Measurements from ENCODE around the gene MAST2. TPM values are rescaled to one million over a fixed set of nuclear protein-coding genes. Genes with fewer than 3 reads are reported as not detected.
"Not testable (repeated sequence)": the region's sequence is repeated elsewhere in the genome, so short reads cannot be mapped to it uniquely, and the experiment has no call there.

The MAST2 gene
- total RNA-seq, 1 donor from 2014 or later = 11.3 TPM

DNA sequence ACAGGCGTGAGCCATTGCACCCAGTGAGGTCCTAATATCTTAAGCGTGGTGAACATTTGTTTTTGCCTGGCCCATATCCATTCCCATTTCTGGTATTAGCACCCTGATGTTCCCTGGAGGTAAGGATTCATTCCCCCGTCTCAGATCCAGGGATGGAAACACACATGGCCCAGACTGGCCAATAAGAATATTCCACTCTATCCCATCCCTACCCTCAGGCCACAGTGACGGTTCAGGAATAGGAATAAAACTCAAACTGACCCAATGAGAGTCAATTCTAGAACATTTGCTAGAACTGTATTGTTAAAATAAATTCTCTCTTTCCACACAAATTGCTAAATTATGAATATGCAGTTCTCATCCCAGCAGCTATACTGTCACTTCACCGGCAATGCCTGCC is 252.9 kb downstream of the MAST2 start:
- ATAC-seq (no peak), DNase-seq (ENCODE audit: low spot score) (no peak)

DNA sequence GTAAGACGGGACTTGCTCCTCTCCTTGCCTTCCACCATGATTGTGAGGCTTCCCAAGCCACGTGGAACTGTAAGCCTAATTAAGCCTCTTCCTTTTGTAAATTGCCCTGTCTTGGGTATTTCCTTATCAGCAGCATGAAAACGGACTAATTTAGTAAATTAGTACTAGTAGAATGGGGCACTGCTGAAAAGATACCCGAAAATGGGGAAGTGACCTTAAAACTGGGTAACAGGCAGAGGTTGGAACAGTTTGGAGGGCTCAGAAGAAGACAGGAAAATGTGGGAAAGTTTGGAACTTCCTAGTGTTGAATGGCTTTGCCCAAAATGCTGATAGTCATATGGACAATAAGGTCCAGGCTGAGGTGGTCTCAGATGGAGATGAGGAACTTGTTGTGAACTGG is 253.8 kb downstream of the MAST2 start:
- ATAC-seq; DNase-seq (ENCODE audit: low spot score): not testable (repeated sequence)

DNA sequence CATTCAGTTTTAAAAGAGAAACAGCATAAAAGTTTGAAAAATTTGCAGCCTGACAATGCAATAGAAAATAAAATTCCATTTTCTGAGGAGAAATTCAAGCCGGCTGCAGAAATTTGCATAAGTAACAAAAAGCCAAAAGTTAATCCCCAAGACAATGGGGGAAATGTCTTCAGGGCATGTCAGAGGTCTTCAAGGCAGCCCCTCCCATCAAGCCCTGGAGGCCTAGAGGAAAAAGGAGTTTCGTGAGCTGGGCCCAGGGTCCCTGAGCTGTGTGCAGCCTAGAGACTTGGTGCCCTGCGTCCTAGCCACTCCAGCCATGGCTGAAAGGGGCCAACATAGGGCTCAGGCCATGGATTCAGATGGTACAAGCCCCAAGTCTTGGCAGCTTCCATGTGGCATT is 254.4 kb downstream of the MAST2 start:
- no peak for ATAC-seq
- no peak for DNase-seq (ENCODE audit: low spot score)

DNA sequence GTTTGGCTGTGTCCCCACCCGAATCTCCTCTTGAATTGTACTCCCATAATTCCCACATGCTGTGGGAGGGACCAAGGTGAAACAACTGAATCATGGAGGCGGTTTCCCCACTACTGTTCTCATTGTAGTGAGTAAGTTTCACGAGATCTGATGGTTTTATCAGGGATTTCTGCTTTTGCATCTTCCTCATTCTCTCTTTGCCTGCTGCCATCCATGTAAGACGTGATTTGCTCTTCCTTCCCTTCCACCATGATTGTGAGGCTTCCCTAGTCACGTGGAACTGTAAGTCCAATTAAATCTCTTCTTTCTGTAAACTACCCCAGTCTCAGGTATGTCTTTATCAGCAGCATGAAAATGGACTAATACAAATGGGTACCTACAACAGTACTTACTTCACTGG is 255.5 kb downstream of the MAST2 start:
- ATAC-seq = no peak
- DNase-seq (ENCODE audit: low spot score) = no peak

DNA sequence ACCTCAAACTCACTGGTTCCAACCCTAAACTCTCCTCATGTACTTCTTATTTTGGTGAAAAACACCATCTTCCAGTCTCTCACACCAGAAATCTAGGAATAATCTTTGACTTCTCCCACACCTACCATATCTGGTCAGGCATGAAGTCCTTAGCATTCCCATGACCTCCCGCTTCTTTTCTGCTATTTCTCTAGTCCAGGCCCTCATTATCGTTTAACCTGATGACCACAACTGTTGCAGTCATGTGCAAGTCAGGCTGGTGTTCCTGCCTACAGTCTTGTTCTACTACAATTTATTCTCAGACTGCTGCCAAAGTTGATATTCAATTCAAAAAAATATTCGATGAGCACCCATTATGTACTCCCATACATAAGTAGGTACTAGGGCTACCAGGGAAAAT is 257.7 kb downstream of the MAST2 start:
- no peak for DNase-seq (ENCODE audit: low spot score)
- no peak for ATAC-seq

DNA sequence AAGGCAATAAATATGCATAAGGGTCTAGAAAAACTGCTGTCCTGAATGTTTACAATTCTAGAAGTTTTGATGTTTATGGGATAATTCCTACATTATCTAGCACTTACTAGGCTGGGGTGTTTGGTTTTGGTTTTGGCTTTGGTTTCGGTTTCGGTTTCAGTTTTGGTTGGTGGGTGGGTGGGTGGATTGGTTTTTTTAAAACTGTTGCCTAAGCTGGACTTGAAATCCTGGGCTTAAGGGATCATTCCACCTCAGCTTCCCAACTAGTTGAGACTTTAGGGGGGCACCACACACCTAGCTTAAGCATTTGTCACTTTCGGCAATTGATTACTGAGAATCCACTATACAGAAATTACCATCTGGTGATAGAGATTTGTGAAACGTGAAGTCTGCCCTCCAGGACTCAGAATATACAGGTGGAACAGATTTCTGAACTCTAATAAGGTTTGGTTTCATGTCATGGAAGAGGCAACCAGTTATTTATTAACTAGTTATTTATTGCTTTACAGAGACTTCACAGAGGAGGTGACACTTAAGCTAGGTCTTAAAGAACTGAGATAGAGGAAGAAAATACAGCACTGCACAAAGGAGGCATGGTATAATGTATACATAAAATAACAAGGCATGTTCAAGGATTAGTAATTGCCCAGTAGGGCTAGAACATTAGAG is 259.4 kb downstream of the MAST2 start:
- ATAC-seq (peak; percentile 78), DNase-seq (ENCODE audit: low spot score) (no peak)

DNA sequence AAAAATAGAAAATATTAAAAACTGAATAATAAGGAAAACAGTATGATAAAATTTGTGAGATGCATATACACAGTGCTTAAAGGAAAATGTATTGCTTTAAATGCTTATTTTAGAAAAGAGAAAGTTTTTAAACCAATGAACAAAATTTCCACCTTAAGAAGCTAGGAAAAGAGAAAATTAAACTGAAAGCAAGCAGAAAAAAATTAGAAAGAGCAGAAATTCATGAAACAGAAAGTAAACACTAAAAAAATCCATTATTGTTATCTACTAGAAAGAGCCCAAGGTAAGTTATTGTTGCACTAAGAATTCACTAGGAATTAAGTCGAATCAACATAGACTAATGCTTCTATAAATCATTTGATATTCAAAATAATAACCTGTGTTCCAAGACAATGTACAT is 261.3 kb downstream of the MAST2 start:
- ATAC-seq (no peak), DNase-seq (ENCODE audit: low spot score) (no peak)

DNA sequence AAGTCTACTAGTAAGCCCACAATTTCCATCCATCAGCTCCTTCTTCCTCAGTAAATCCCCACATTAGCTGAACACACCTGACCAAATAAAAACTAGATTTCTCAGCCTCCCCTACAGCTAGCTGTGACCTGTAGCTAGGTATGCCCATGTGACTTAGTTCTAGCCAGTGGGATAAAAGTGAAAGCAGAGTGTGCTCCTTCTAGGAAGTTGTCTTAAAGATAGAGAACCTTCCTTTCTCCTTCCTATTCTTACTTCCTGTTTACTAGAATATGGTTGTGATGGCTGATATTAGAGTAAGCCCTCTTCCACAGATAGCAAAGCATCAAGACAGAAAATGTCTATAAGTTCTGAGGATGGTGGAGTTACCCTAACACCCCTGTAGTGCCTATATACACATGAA is 262.0 kb downstream of the MAST2 start:
- no peak for DNase-seq (ENCODE audit: low spot score)
- peak; percentile 71 for ATAC-seq

DNA sequence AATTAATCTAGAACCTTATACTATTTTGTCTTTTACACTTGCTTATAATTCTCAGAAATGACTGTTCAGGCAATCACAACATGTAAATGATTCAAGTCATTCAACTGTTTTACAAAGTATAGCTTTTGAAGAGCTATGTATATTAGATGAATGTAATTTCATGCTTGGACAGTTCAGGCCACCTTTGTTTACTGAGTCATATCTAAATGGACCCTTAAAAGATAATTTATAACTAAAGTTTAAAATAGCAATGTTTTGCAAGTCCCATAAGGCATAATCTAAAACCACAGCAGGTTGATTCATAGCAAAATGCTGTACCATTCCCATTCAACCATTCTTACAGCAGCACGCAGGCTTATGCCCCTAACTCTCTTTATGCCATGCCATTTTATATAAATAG is 264.2 kb downstream of the MAST2 start:
- no peak for ATAC-seq
- no peak for DNase-seq (ENCODE audit: low spot score)

DNA sequence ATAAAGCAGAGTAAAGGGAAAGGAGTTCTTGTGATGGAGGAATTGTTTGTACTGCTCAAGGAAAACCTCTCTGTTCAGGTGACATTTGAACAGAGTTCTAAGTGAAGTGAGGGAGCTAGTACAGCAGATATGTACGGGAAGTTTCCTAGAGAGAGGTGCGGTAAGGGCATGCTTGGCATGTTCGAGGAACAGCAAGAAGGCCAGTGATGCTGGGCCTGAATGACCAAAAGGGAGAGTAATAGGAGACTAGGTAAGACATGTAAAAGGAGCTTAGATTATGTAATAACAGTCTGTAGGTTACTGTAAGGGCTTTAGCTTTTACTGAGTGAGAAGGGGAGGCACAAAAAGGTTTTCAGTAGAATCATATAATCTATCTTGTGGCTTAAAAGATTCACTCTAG is 265.1 kb downstream of the MAST2 start:
- ATAC-seq (no peak), DNase-seq (ENCODE audit: low spot score) (no peak)

DNA sequence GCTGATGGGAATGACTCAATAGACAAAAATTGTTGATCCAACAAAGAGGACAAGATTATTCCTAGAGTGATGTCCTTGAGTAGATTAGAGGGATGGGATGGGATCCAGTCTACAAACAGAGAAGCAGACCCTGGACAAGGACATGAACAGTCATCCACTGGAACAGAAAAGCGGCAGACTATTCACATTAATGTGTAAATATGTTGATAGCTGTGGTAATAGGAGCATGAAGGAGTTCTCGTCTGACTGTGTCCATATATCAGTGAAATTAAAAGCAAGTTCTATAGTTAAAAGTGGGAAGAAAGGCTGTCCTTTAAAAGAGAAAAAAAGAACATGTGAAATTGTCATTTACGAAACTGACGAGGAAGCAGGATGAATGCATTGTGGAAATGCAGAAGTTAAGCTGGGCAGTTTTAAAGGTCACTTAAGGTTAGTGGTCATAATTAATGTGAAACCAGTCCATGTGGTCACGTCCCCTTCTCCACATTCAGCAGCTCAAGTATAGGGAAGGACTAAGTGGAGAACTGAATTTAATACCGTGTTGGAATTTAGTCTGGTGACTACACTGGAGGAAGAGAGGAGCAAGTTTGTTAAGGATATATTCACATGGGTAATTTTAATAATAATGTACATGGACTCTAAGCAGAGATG is 266.9 kb downstream of the MAST2 start:
- DNase-seq (ENCODE audit: low spot score) (no peak), ATAC-seq (peak; percentile 41)

DNA sequence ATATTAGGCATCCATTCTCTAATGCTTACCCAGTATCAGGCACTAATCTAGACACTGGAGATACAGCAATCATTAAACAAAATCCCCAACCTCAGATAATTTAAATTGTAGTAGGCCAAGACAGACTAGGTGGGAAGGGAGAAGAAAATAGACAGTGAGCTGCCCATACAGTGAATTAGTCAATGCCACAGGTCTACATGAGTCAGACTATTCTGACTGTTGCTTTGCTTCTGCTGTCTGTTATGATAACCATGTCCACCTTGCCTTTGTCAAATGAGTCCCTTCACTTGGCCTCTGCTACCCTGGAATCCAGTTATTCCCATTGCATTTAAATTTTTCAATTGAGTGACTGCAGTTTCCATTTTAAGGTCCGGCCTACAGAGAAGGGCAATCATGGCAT is 269.6 kb downstream of the MAST2 start:
- ATAC-seq (no peak), DNase-seq (ENCODE audit: low spot score) (no peak)

DNA sequence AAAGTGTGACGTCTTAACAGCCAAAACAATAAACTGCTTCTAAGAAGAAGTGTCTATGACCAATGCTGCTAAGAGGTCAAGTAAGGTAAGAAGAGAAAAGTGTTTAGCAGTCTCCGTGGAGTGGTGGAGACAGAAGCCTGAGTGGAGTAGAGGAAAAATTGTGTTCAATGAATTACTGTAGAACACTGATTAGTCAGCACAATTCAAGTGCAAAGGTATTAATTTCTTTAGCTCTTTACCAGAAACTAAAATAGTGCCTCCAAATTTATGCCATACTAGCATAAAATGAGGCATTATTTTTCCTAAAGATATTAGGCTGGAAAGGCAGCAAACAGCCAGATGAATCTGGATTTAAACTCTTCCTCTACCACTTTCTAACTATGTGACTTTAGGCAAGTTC is 272.9 kb downstream of the MAST2 start:
- ATAC-seq (no peak), DNase-seq (ENCODE audit: low spot score) (no peak)

DNA sequence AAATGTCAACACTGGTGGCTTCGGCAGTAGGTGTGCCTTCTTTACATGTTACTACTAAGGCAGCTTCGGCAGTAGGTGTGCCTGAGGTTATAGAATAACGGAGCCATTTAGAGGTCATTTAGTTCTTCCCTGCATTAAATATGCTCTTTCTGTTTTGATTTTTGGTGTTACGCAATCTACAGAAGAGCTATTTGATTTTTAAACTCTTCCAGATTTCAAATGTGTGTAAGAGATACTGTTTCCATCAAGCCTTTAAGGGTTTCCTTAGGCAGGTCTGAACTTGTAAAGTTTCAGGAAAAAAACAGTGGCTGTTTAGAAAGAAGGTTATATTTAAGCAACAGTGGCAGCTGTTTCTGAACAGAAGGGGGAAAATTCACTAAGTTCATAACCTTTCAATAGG is 274.2 kb downstream of the MAST2 start:
- ATAC-seq (no peak), DNase-seq (ENCODE audit: low spot score) (no peak)

DNA sequence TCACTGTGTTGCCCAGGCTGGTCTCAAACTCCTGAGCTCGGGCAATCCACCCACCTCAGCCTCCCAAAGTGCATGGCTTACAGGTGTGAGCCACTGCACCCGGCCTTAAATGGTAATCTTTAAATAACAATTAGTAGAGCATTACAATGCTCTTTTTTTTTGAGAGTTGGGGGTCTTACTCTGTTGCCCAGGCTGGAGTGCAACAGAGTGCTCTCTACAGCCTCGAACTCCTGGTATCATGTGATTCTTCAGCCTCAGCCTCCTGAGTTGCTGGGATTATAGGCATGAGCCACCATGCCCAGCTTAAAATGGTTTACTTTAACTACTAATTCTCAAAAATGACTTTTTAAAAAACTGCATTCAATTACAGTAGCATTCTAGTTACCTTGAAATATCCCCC is 276.8 kb downstream of the MAST2 start:
- ATAC-seq (no peak), DNase-seq (ENCODE audit: low spot score) (no peak)

DNA sequence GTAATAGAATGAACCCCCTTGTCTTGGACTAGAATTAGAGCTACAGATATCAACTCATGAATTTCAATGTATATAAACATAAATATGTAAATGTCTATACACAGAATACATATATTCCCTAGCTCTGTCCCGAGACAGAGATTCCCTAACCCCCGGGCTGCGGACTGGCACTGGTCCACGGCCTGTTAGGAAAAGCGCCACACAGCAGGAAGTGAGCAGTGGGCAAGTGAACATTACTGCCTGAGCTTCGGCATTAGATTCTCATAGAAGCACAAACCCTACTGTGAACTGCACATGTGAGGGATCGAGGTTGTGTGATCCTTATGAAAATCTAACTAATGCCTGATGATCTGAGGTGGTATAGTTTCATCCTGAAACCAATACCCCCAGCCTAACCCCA is 277.8 kb downstream of the MAST2 start:
- DNase-seq (ENCODE audit: low spot score) (no peak), ATAC-seq (no peak)

DNA sequence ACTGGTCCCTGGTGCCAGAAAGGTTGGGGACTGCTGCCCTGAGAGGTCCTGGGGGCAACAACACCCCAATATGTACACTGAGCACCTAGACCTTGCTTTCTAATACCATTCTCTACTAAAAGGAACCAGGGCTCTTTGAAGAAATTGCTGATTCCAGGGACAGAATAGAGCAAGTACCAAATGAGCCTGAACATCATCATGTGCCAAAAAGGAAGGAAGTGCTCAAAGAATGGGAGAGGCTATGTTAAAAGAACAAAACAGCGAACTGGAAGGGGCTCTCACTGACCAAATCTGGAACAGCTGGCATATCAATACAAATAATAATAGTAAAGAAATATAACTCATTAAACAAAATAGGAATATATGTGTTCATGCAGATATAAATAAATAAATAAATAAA is 278.2 kb downstream of the MAST2 start:
- DNase-seq (ENCODE audit: low spot score) = no peak
- peak; percentile 46 for ATAC-seq

DNA sequence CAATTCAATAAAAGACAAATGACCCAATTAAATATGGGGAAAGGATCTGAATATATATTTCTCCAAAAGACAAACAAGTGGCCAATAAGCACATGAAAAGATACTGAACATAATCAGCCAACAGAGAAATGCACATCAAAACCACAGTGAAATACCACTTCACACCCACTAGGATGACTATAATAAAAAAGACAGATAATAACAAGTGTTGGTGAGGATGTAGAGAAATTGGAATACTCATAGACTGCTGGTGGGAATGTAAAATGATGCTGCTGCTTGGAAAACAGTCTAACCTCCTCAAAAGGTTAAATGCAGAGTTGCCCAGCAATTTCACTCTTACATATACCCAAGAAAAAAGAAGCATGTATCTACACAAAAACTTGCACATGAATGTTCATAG is 280.2 kb downstream of the MAST2 start:
- DNase-seq (ENCODE audit: low spot score) (no peak), ATAC-seq (no peak)

DNA sequence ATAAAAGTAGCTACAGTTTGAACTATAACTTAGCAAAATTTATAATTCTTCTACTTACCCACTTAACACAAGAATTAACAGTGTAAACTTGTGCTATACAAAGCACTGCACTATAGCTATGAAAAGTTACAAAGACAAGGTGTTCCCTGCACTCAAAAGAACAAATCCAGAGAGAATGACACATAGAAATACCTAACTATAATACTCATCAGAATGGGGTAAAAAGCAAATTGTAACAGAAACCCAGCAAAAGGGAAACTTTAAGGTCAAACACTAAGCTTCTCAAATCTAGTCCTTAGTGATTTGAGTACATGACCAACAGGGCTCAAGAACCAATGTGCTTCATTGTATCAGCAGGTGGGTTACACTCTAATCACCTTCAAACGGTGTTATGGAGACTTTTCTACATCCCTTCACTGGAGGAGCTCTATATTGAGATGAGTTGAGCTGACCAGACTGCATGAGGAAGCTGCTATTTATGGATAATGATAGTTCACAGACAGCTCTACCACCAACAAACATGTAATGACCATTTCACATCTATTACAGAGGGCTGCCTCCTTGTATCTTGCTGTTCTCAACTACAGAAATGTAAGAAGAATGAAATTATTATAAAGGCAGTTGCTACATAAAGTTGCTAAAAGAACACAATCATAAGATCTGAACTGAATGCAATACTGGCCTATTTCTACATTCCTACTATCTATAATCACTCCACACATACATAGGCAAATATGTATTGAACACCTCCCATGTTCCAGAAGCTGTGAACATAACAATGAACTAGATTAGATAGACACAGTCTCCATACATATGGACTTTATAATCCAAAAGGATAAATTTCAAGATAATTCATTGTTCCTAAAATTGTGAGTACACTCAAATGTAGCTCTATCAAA is 281.4 kb downstream of the MAST2 start:
- no peak for ATAC-seq

More for the DNA sequence above, 281.4 kb downstream of the MAST2 start:
- DNase-seq (ENCODE audit: low spot score) = no peak
